Testis (tissue), 2 donors: ENCODE data around the gene COL25A1.

Source experiments
- POLR2A ChIP-seq: fragments of 450-650 bp; IDR thresholded peaks from one replicate; pipeline ENCODE4 v1.6.1; 2017; ENCODE audit warnings: antibody characterized with exemption, mild to moderate bottlenecking, moderate library complexity
- TF ChIP-seq, protein P1 (sequence below), 3 experiments: fragments of 450-650 bp in 2 of 3; fragments of 200-600 bp in 1 of 3; sonication (generic) in 1 of 3; IDR thresholded peaks; one replicate each; pipeline ENCODE4 v1.5.1; 2016 to 2019; ENCODE audit warnings: antibody characterized with exemption in 3 of 3, mild to moderate bottlenecking in 2 of 3, moderate library complexity in 1 of 3

DNA sequence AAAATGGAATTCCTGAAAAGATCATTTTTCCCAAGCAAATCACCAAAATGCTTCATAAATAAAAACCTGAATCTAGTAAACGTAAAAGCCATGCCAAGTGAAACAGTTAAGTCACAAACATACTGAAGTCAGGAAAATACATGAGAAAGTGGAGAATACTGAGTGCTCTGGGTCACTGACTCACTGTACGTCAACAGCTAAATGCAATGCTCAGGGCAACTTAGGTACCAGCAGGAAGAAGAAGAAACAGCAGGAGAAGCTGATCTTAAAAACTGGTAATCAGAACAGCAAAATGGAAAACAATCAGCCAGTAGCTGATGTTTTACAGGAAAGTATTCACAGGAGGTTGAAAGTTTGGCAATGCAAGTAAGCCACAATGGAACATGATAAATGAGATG lies 287.0 kb downstream of the COL25A1 start:
- no peak for TF ChIP-seq POLR2A
- TF ChIP-seq, protein P1, sequence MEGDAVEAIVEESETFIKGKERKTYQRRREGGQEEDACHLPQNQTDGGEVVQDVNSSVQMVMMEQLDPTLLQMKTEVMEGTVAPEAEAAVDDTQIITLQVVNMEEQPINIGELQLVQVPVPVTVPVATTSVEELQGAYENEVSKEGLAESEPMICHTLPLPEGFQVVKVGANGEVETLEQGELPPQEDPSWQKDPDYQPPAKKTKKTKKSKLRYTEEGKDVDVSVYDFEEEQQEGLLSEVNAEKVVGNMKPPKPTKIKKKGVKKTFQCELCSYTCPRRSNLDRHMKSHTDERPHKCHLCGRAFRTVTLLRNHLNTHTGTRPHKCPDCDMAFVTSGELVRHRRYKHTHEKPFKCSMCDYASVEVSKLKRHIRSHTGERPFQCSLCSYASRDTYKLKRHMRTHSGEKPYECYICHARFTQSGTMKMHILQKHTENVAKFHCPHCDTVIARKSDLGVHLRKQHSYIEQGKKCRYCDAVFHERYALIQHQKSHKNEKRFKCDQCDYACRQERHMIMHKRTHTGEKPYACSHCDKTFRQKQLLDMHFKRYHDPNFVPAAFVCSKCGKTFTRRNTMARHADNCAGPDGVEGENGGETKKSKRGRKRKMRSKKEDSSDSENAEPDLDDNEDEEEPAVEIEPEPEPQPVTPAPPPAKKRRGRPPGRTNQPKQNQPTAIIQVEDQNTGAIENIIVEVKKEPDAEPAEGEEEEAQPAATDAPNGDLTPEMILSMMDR (IDR thresholded peaks at IDR 0.05) = no peak
